IPS-15b (cell line): ENCODE data around the gene VPS13D.
"Not testable (repeated sequence)": the region's sequence is repeated elsewhere in the genome, so short reads cannot be mapped to it uniquely, and the experiment has no call there.

ENCODE experiments used
- H3K27me3 ChIP-seq: one replicate; pipeline ENCODE4 v1.6.1; 2013; ENCODE audit warnings: low read length; ENCODE audit not compliant: control insufficient read depth, insufficient read depth
- H3K36me3 ChIP-seq: one replicate; pipeline ENCODE4 v1.6.1; 2013; ENCODE audit warnings: low read length; ENCODE audit not compliant: control insufficient read depth, insufficient read depth
- H3K4me1 ChIP-seq: one replicate; pipeline ENCODE4 v1.6.1; 2013; ENCODE audit warnings: mild to moderate bottlenecking, low read length; ENCODE audit not compliant: control insufficient read depth, insufficient read depth
- H3K4me3 ChIP-seq: one replicate; pipeline ENCODE4 v1.5.1; 2013; ENCODE audit warnings: low read depth, low read length
- H3K9ac ChIP-seq: one replicate; pipeline ENCODE4 v1.6.1; 2013; ENCODE audit warnings: low read depth, mild to moderate bottlenecking, low read length
- H3K9me3 ChIP-seq: one replicate; pipeline ENCODE4 v1.6.1; 2013; ENCODE audit warnings: mild to moderate bottlenecking, low read length; ENCODE audit not compliant: control insufficient read depth, insufficient read depth

Gene VPS13D

GRCh38 chr1:12465126-12465525 lies 235.3 kb downstream of the VPS13D start:
- Histone ChIP-seq H3K36me3 (peaks cover 6% of the 10 kb centered on the region), H3K4me3 (no peak overlapping the region), H3K9ac (no peak overlapping the region)

GRCh38 chr1:12466816-12467215 lies 237.0 kb downstream of the VPS13D start:
- Histone ChIP-seq H3K4me1 (no peaks in the 10 kb centered on the region), H3K36me3 (no peaks in the 10 kb centered on the region), H3K9me3 (no peaks in the 10 kb centered on the region), H3K9ac (no peak overlapping the region), H3K4me3 (no peak overlapping the region), H3K27me3 (no peaks in the 10 kb centered on the region)

More at GRCh38 chr1:12465126-12465525, 235.3 kb downstream of the VPS13D start:
- Histone ChIP-seq H3K9me3 (no peaks in the 10 kb centered on the region), H3K4me1 (no peaks in the 10 kb centered on the region), H3K27me3 (no peaks in the 10 kb centered on the region)

- no peak overlapping the region for H3K9ac ChIP-seq
- H3K9me3 ChIP-seq = no peaks in the 10 kb centered on the region
- no peak overlapping the region for H3K4me3 ChIP-seq
- no peaks in the 10 kb centered on the region for H3K27me3 ChIP-seq
- H3K36me3 ChIP-seq = no peaks in the 10 kb centered on the region
- H3K4me1 ChIP-seq = no peaks in the 10 kb centered on the region
Measured at GRCh38 chr1:12467570-12468286, 237.9 kb downstream of the VPS13D start.

GRCh38 chr1:12468323-12468722 lies 238.5 kb downstream of the VPS13D start:
- Histone ChIP-seq H3K9me3 (peaks cover 4% of the 10 kb centered on the region), H3K4me3 (no peak overlapping the region), H3K9ac (no peak overlapping the region), H3K4me1 (no peaks in the 10 kb centered on the region), H3K27me3 (no peaks in the 10 kb centered on the region), H3K36me3 (no peaks in the 10 kb centered on the region)

- no peak overlapping the region for H3K9ac ChIP-seq
- peaks cover 9% of the 10 kb centered on the region for H3K9me3 ChIP-seq
- no peak overlapping the region for H3K4me3 ChIP-seq
- H3K4me1 ChIP-seq = no peaks in the 10 kb centered on the region
- no peaks in the 10 kb centered on the region for H3K27me3 ChIP-seq
- no peaks in the 10 kb centered on the region for H3K36me3 ChIP-seq
Measured at GRCh38 chr1:12469493-12469892, 239.7 kb downstream of the VPS13D start.

- H3K9ac ChIP-seq = no peak overlapping the region
- peaks cover 9% of the 10 kb centered on the region for H3K9me3 ChIP-seq
- no peak overlapping the region for H3K4me3 ChIP-seq
- no peaks in the 10 kb centered on the region for H3K27me3 ChIP-seq
- no peaks in the 10 kb centered on the region for H3K4me1 ChIP-seq
- H3K36me3 ChIP-seq = no peaks in the 10 kb centered on the region
Measured at GRCh38 chr1:12469990-12470389, 240.2 kb downstream of the VPS13D start.

- H3K36me3 ChIP-seq, H3K9me3 ChIP-seq, H3K4me3 ChIP-seq, H3K4me1 ChIP-seq, H3K27me3 ChIP-seq, H3K9ac ChIP-seq: not testable (repeated sequence)
Measured at GRCh38 chr1:12470916-12471315, 241.1 kb downstream of the VPS13D start.

GRCh38 chr1:12472156-12472797 lies 242.4 kb downstream of the VPS13D start:
- Histone ChIP-seq H3K9ac (no peak overlapping the region), H3K9me3 (peaks cover 9% of the 10 kb centered on the region), H3K36me3 (no peaks in the 10 kb centered on the region), H3K4me1 (no peaks in the 10 kb centered on the region), H3K27me3 (no peaks in the 10 kb centered on the region), H3K4me3 (no peak overlapping the region)

GRCh38 chr1:12472798-12473551 lies 243.1 kb downstream of the VPS13D start:
- Histone ChIP-seq H3K36me3 (no peaks in the 10 kb centered on the region), H3K4me1 (peaks cover 2% of the 10 kb centered on the region), H3K27me3 (no peaks in the 10 kb centered on the region), H3K9ac (no peak overlapping the region), H3K9me3 (peaks cover 9% of the 10 kb centered on the region), H3K4me3 (no peak overlapping the region)

GRCh38 chr1:12473596-12474362 lies 243.9 kb downstream of the VPS13D start:
- Histone ChIP-seq H3K4me3 (no peak overlapping the region), H3K9ac (no peak overlapping the region), H3K4me1 (peaks cover 2% of the 10 kb centered on the region)

GRCh38 chr1:12475101-12475500 lies 245.3 kb downstream of the VPS13D start:
- Histone ChIP-seq H3K36me3 (no peaks in the 10 kb centered on the region), H3K4me3 (no peak overlapping the region), H3K9me3 (peaks cover 9% of the 10 kb centered on the region), H3K4me1 (peaks cover 2% of the 10 kb centered on the region), H3K9ac (no peak overlapping the region), H3K27me3 (no peaks in the 10 kb centered on the region)

More at GRCh38 chr1:12473596-12474362, 243.9 kb downstream of the VPS13D start:
- Histone ChIP-seq H3K27me3 (no peaks in the 10 kb centered on the region), H3K9me3 (peaks cover 9% of the 10 kb centered on the region), H3K36me3 (no peaks in the 10 kb centered on the region)
